IMR-90 (cell line): ENCODE data around the gene RAB9B. TPM values are rescaled to one million over a fixed set of nuclear protein-coding genes. Genes with fewer than 3 reads are reported as not detected.

ENCODE experiments used
- ATAC-seq: fragments of 200-7000 bp; cut with Tn5 transposase; 2 replicates; pipeline ENCODE4 v1.9.1; 2020; ENCODE audit warnings: low read depth, mild to moderate bottlenecking, moderate library complexity
- BruUV-seq: library from RNA; stranded (reverse); fragments of 400-500 nt; replicated peaks from 2 replicates; lab custom pipeline; 2021; lab: Mats Ljungman, UMichigan
- CTCF ChIA-PET: fragments of 300-600 bp; formaldehyde crosslinking; extraction: SDS; loops from one replicate; lab custom pipeline; 2021; ENCODE audit warnings: antibody characterized with exemption; lab: Yijun Ruan, JAX
- POLR2A ChIA-PET: fragments of 300-600 bp; sonication (Branson Sonifier 250); formaldehyde crosslinking; loops from one replicate; lab custom pipeline; 2022; ENCODE audit warnings: antibody characterized with exemption; ENCODE audit not compliant: unreplicated experiment; lab: Charles Lee
- DNase-seq: peaks from one replicate; pipeline ENCODE4 v3.0.0; 2013
- H2AFZ ChIP-seq: replicated peaks from 2 replicates; pipeline ENCODE3; 2013; ENCODE audit warnings: low read length, mild to moderate bottlenecking; ENCODE audit not compliant: poor library complexity
- H2AK5ac ChIP-seq: 2 replicates; pipeline ENCODE4 v1.6.1; 2013; ENCODE audit warnings: low read depth, low read length, inconsistent platforms
- H2AK9ac ChIP-seq: replicated peaks from 2 replicates; pipeline ENCODE3; 2013; ENCODE audit warnings: mild to moderate bottlenecking, low read depth, low read length, moderate library complexity; ENCODE audit not compliant: poor library complexity
- H2BK120ac ChIP-seq: 2 replicates; pipeline ENCODE4 v1.6.1; 2013; ENCODE audit warnings: low read depth, low read length, inconsistent platforms
- H2BK15ac ChIP-seq: 3 replicates; pipeline ENCODE4 v1.6.1; 2013; ENCODE audit warnings: low read depth, low read length, inconsistent platforms
- H2BK20ac ChIP-seq: 2 replicates; pipeline ENCODE4 v1.6.1; 2013; ENCODE audit warnings: low read depth, mild to moderate bottlenecking, inconsistent platforms, low read length, moderate library complexity
- H2BK5ac ChIP-seq: 2 replicates; pipeline ENCODE4 v1.6.1; 2013; ENCODE audit warnings: mild to moderate bottlenecking, low read depth, low read length, inconsistent platforms; ENCODE audit not compliant: poor library complexity, severe bottlenecking
- H3K14ac ChIP-seq: replicated peaks from 2 replicates; pipeline ENCODE4 v1.6.1; 2013; ENCODE audit warnings: low read depth, low read length, inconsistent platforms
- H3K18ac ChIP-seq: 2 replicates; pipeline ENCODE4 v1.6.1; 2013; ENCODE audit warnings: low read depth, low read length, control low read depth
- H3K23ac ChIP-seq: 2 replicates; pipeline ENCODE4 v1.6.1; 2013; ENCODE audit warnings: low read depth, low read length, inconsistent platforms
- H3K27ac ChIP-seq: 2 replicates; pipeline ENCODE4 v1.5.1; 2013; ENCODE audit warnings: mild to moderate bottlenecking, control low read depth, low read length; ENCODE audit not compliant: insufficient read depth
- H3K27me3 ChIP-seq: 2 replicates; pipeline ENCODE4 v1.6.1; 2013; ENCODE audit warnings: low read length; ENCODE audit not compliant: control insufficient read depth, insufficient read depth
- H3K36me3 ChIP-seq: 2 replicates; pipeline ENCODE4 v1.6.1; 2013; ENCODE audit warnings: low read length, mixed read lengths; ENCODE audit not compliant: control insufficient read depth, insufficient read depth
- H3K4ac ChIP-seq: 2 replicates; pipeline ENCODE4 v1.6.1; 2013; ENCODE audit warnings: low read depth, low read length, inconsistent platforms
- H3K4me1 ChIP-seq: 2 replicates; pipeline ENCODE4 v1.6.1; 2013; ENCODE audit warnings: low read length, mixed read lengths; ENCODE audit not compliant: control insufficient read depth, insufficient read depth
- H3K4me2 ChIP-seq: 2 replicates; pipeline ENCODE4 v1.6.1; 2013; ENCODE audit warnings: low read depth, mild to moderate bottlenecking, control low read depth, low read length, moderate library complexity
- H3K4me3 ChIP-seq: 2 replicates; pipeline ENCODE4 v1.5.1; 2013; ENCODE audit warnings: low read depth, mild to moderate bottlenecking, control low read depth, low read length, moderate library complexity; ENCODE audit not compliant: insufficient read depth
- H3K56ac ChIP-seq: 2 replicates; pipeline ENCODE4 v1.6.1; 2013; ENCODE audit warnings: low read length, inconsistent platforms; ENCODE audit not compliant: insufficient read depth; ENCODE audit errors: extremely low read depth
- H3K79me1 ChIP-seq, 2 experiments: 2 replicates each; pipeline ENCODE4 v1.6.1; 2013; ENCODE audit warnings: low read length in 2 of 2, inconsistent platforms in 1 of 2, low read depth in 1 of 2
- H3K9ac ChIP-seq: 2 replicates; pipeline ENCODE4 v1.6.1; 2013; ENCODE audit warnings: low read depth, low read length, control low read depth
- H3K9me1 ChIP-seq: 2 replicates; pipeline ENCODE4 v1.6.1; 2013; ENCODE audit warnings: low read length, inconsistent platforms; ENCODE audit not compliant: insufficient read depth
- H3K9me3 ChIP-seq: 2 replicates; pipeline ENCODE4 v1.6.1; 2013; ENCODE audit warnings: low read length; ENCODE audit not compliant: control insufficient read depth, insufficient read depth
- H4K20me1 ChIP-seq: 2 replicates; pipeline ENCODE4 v1.6.1; 2013; ENCODE audit warnings: low read length, inconsistent platforms; ENCODE audit not compliant: insufficient read depth
- H4K5ac ChIP-seq: 2 replicates; pipeline ENCODE4 v1.6.1; 2013; ENCODE audit warnings: mild to moderate bottlenecking, low read depth, low read length, control low read depth
- H4K8ac ChIP-seq, 2 experiments: 2 replicates each; pipeline ENCODE4 v1.6.1; 2013; ENCODE audit warnings: low read depth in 2 of 2, low read length in 2 of 2, control low read depth in 1 of 2, inconsistent platforms in 1 of 2
- H4K91ac ChIP-seq: 2 replicates; pipeline ENCODE4 v1.6.1; 2013; ENCODE audit warnings: low read depth, low read length, inconsistent platforms; ENCODE audit not compliant: insufficient read depth
- CEBPB ChIP-seq: IDR thresholded peaks from 2 replicates; pipeline ENCODE4 v1.6.1; 2012; ENCODE audit warnings: low read depth, low read length, improper control_type of control experiment
- WGBS, 2 experiments: methylation state at CpG; one replicate each; pipeline versions ENCODE4 v1.1.5 to v1.1.7; 2013; ENCODE audit warnings: missing lambda C conversion rate in 2 of 2; ENCODE audit not compliant: insufficient read length in 1 of 2; ENCODE audit errors: extremely low coverage in 2 of 2; 5-methylcytosine and 5-hydroxymethylcytosine counted together
- dilution Hi-C: fragments of 300-500 bp; cut with HindIII; formaldehyde crosslinking; loops from one replicate; pipeline ENCODE4 v1.14.3; 2018; ENCODE audit warnings: low sequenced_read_pairs; ENCODE audit not compliant: unreplicated experiment
- in situ Hi-C: fragments of 300-500 bp; cut with MboI; formaldehyde crosslinking; loops from 3 replicates; pipeline ENCODE4 v1.14.3; 2019; ENCODE audit warnings: low sequenced_read_pairs, inconsistent platforms, mixed read lengths
- intact Hi-C: fragments of 100-400 bp; cut with micrococcal nuclease; formaldehyde crosslinking; loops from 2 replicates; pipeline ENCODE4 v1.10.0; 2022
- polyA plus RNA-seq, 3 experiments: library from polyadenylated mRNA; depleted of rRNA; stranded (reverse); fragments of >200 nt; gene quantifications; 2 replicates each; pipeline ENCODE4 v1.2.3, GENCODE V29; 2012; ENCODE audit warnings: low replicate concordance in 1 of 3
- total RNA-seq: library from RNA; depleted of rRNA; stranded (reverse); fragments of >200 nt; gene quantifications from 2 replicates; pipeline ENCODE4 v1.2.3, GENCODE V29; 2012

RAB9B gene
- total and polyA plus RNA-seq, 2 of the 4 experiments (the other 2 are of a cell fraction) = 0.58 to 0.90 TPM

GRCh38 chrX:103791228-103791627 is 40.8 kb downstream of the RAB9B start:
- in situ Hi-C loops = no loop called here
- DNase-seq (peak; percentile 27), ATAC-seq (no peak)
- H2AK9ac ChIP-seq = no peak overlapping the region
- H2BK15ac ChIP-seq = no peak overlapping the region
- H3K27me3 ChIP-seq = peaks cover 18% of the 10 kb centered on the region
- no peak overlapping the region for H3K23ac ChIP-seq
- H3K4ac ChIP-seq = no peak overlapping the region
- no peaks in the 10 kb centered on the region for H3K79me1 ChIP-seq
- H2BK120ac ChIP-seq = no peak overlapping the region
- H3K9me3 ChIP-seq = no peaks in the 10 kb centered on the region
- no peak overlapping the region for H2AFZ ChIP-seq
- no peak overlapping the region for H2AK5ac ChIP-seq
- H3K27ac ChIP-seq = no peak overlapping the region
- no peak overlapping the region for H4K91ac ChIP-seq
- H3K56ac ChIP-seq = no peak overlapping the region
- dilution Hi-C loops = no loop called here
- no peak for TF ChIP-seq CEBPB
- H3K14ac ChIP-seq = no peak overlapping the region
- intact Hi-C loops = no loop called here
- no peak overlapping the region for H4K5ac ChIP-seq
- no peaks in the 10 kb centered on the region for H4K20me1 ChIP-seq
- no peak overlapping the region for H4K8ac ChIP-seq
- POLR2A ChIA-PET = interaction anchor here (0.6 kb wide), 1 partner anchor 12 kb away, joined by 3 read pairs; no protein-coding TSS in a partner anchor
- CTCF ChIA-PET = no interaction called here
- no peak overlapping the region for H3K4me3 ChIP-seq
- BruUV-seq = no TSS peak
- no CpG with 5 or more reads among the region's 4 CpGs for WGBS, 2 experiments
- no peak overlapping the region for H3K4me2 ChIP-seq
- no peak overlapping the region for H2BK5ac ChIP-seq
- H3K4me1 ChIP-seq = peaks cover 9% of the 10 kb centered on the region; the same call in 1 of the 2 replicates
- H3K9ac ChIP-seq = no peak overlapping the region
- no peak overlapping the region for H3K18ac ChIP-seq
- 0 out of 2 replicates have a peak, but pooled peaks cover 3% of the 10 kb centered on the region for H3K9me1 ChIP-seq
- H3K36me3 ChIP-seq = no peaks in the 10 kb centered on the region
- 0 out of 2 replicates have a peak overlapping the region, but pooled peaks have one; percentile 3 for H2BK20ac ChIP-seq
